Caco-2 (cell line): ENCODE data around the gene PRKAG2. TPM values are rescaled to one million over a fixed set of nuclear protein-coding genes. Genes with fewer than 3 reads are reported as not detected.

Experiments used
- BruUV-seq: library from RNA; stranded (reverse); fragments of 400-500 nt; replicated peaks from 2 replicates; lab custom pipeline; 2021; lab: Mats Ljungman, UMichigan
- CTCF ChIA-PET: fragments of 300-600 bp; sonication (Branson Sonifier 250); formaldehyde crosslinking; loops from one replicate; lab custom pipeline; 2022; ENCODE audit warnings: antibody characterized with exemption; lab: Charles Lee
- POLR2A ChIA-PET: fragments of 300-600 bp; sonication (Branson Sonifier 250); formaldehyde crosslinking; loops from one replicate; lab custom pipeline; 2022; ENCODE audit warnings: antibody characterized with exemption; lab: Charles Lee
- DNase-seq, 2 experiments: peaks; one replicate each; pipeline versions ENCODE4 v3.0.0 to v3.0.0-alpha.2; 2020 to 2022
- H3K27me3 ChIP-seq: replicated peaks from 2 replicates; pipeline ENCODE4 v1.6.0; 2011; ENCODE audit warnings: low read length; ENCODE audit not compliant: control insufficient read depth, insufficient read depth
- H3K36me3 ChIP-seq: 2 replicates; pipeline ENCODE4 v1.5.1; 2011; ENCODE audit warnings: low read length; ENCODE audit not compliant: control insufficient read depth, insufficient read depth
- H3K4me1 ChIP-seq: fragments of 250-450 bp; sonication (Bioruptor Pico); 2 replicates; pipeline ENCODE4 v1.5.1; 2020; ENCODE audit warnings: mild to moderate bottlenecking
- H3K4me3 ChIP-seq: 2 replicates; pipeline ENCODE4 v1.5.1; 2011; ENCODE audit warnings: low read depth, mild to moderate bottlenecking, control low read depth, low read length
- H3K9me3 ChIP-seq: fragments of 250-450 bp; sonication (Bioruptor Pico); 2 replicates; pipeline ENCODE4 v1.5.1; 2020; ENCODE audit warnings: mild to moderate bottlenecking, moderate library complexity
- H3K27ac Mint-ChIP-seq: one replicate; pipeline ENCODE4 v1.8.0; 2022; ENCODE audit warnings: mixed read lengths; ENCODE audit not compliant: unreplicated experiment
- H3K27me3 Mint-ChIP-seq: one replicate; pipeline ENCODE4 v1.8.0; 2022; ENCODE audit warnings: mixed read lengths; ENCODE audit not compliant: insufficient read depth, unreplicated experiment
- H3K36me3 Mint-ChIP-seq: one replicate; pipeline ENCODE4 v1.8.0; 2022; ENCODE audit warnings: mild to moderate bottlenecking, mixed read lengths; ENCODE audit not compliant: insufficient read depth, unreplicated experiment
- H3K4me1 Mint-ChIP-seq: one replicate; pipeline ENCODE4 v1.8.0; 2022; ENCODE audit warnings: low read depth, mixed read lengths; ENCODE audit not compliant: unreplicated experiment
- H3K4me3 Mint-ChIP-seq: one replicate; pipeline ENCODE4 v1.8.0; 2022; ENCODE audit warnings: mild to moderate bottlenecking, moderate library complexity, mixed read lengths; ENCODE audit not compliant: unreplicated experiment
- H3K9me3 Mint-ChIP-seq: one replicate; pipeline ENCODE4 v1.8.0; 2022; ENCODE audit warnings: mixed read lengths; ENCODE audit not compliant: unreplicated experiment
- CTCF ChIP-seq, 2 experiments: fragments of 200-600 bp in 1 of 2; IDR thresholded peaks; 1 replicate in 1 of 2; 2 replicates in 1 of 2; pipeline versions ENCODE4 v1.5.1 to v1.8.0; 2011 to 2022; ENCODE audit warnings: antibody characterized with exemption in 1 of 2, control low read depth in 1 of 2, inconsistent platforms in 1 of 2, low read depth in 1 of 2, low read length in 1 of 2, mild to moderate bottlenecking in 1 of 2, moderate library complexity in 1 of 2; ENCODE audit not compliant: insufficient read depth in 1 of 2, severe bottlenecking in 1 of 2, unreplicated experiment in 1 of 2
- intact Hi-C: fragments of 100-400 bp; cut with micrococcal nuclease; formaldehyde crosslinking; loops from one replicate; pipeline ENCODE4 v1.10.0; 2022; ENCODE audit not compliant: unreplicated experiment
- total RNA-seq: library from RNA; stranded (reverse); gene quantifications from 2 replicates; pipeline ENCODE4 v1.2.3, GENCODE V29; 2022

Gene PRKAG2
- total RNA-seq, 1 experiment from 2014 or later, result 15.9 TPM

GRCh38 chr7:151642746-151643145, 234.2 kb downstream of the PRKAG2 start:
- no peaks in the 10 kb centered on the region for H3K4me1 ChIP-seq
- POLR2A ChIA-PET, result no interaction called here
- H3K27me3 ChIP-seq, result no peaks in the 10 kb centered on the region
- H3K9me3 ChIP-seq, result no peaks in the 10 kb centered on the region
- H3K4me1 Mint-ChIP-seq, result no peaks in the 10 kb centered on the region
- H3K36me3 Mint-ChIP-seq, result no peaks in the 10 kb centered on the region
- no peaks in the 10 kb centered on the region for H3K36me3 ChIP-seq
- H3K4me3 Mint-ChIP-seq, result no peak overlapping the region
- no peaks in the 10 kb centered on the region for H3K9me3 Mint-ChIP-seq
- DNase-seq, result no peak
- no peak overlapping the region for H3K27ac Mint-ChIP-seq
- intact Hi-C loops, result no loop called here
- CTCF ChIA-PET, result interaction anchor here (1.3 kb wide), 1 partner anchor 10 kb away, joined by 3 read pairs; no protein-coding TSS in a partner anchor
- BruUV-seq, result no TSS peak
- peaks cover 7% of the 10 kb centered on the region for H3K27me3 Mint-ChIP-seq
- no peak for TF ChIP-seq CTCF (IDR thresholded peaks at IDR 0.05; ENCODE audit: insufficient read depth in 1 of 2, low read depth in 1 of 2, low read length in 1 of 2, severe bottlenecking in 1 of 2, unreplicated experiment in 1 of 2)
- H3K4me3 ChIP-seq, result no peak overlapping the region

GRCh38 chr7:151641587-151641986, 235.3 kb downstream of the PRKAG2 start:
- ChIA-PET POLR2A (no interaction called here), CTCF (interaction anchor here (1.3 kb wide), 1 partner anchor 9 kb away, joined by 3 read pairs; no protein-coding TSS in a partner anchor)
- Histone ChIP-seq H3K27me3 (no peaks in the 10 kb centered on the region), H3K9me3 (no peaks in the 10 kb centered on the region), H3K36me3 (no peaks in the 10 kb centered on the region), H3K4me1 (no peaks in the 10 kb centered on the region), H3K4me3 (no peak overlapping the region)
- no peaks in the 10 kb centered on the region for H3K4me1 Mint-ChIP-seq
- no TSS peak for BruUV-seq
- H3K36me3 Mint-ChIP-seq, result no peaks in the 10 kb centered on the region
- no peak for DNase-seq
- H3K27me3 Mint-ChIP-seq, result peaks cover 2% of the 10 kb centered on the region
- no peaks in the 10 kb centered on the region for H3K9me3 Mint-ChIP-seq
- H3K4me3 Mint-ChIP-seq, result no peak overlapping the region
- intact Hi-C loops, result no loop called here
- no peak for TF ChIP-seq CTCF (IDR thresholded peaks at IDR 0.05; ENCODE audit: insufficient read depth in 1 of 2, low read depth in 1 of 2, low read length in 1 of 2, severe bottlenecking in 1 of 2, unreplicated experiment in 1 of 2)
- no peak overlapping the region for H3K27ac Mint-ChIP-seq

GRCh38 chr7:151637781-151638261, 239.1 kb downstream of the PRKAG2 start:
- Histone ChIP-seq H3K36me3 (no peaks in the 10 kb centered on the region), H3K4me3 (no peak overlapping the region), H3K9me3 (no peaks in the 10 kb centered on the region; the same call in 1 of the 2 replicates), H3K27me3 (no peaks in the 10 kb centered on the region), H3K4me1 (no peaks in the 10 kb centered on the region)
- no peaks in the 10 kb centered on the region for H3K4me1 Mint-ChIP-seq
- no peaks in the 10 kb centered on the region for H3K27me3 Mint-ChIP-seq
- H3K4me3 Mint-ChIP-seq, result no peak overlapping the region
- no peak for TF ChIP-seq CTCF (IDR thresholded peaks at IDR 0.05; ENCODE audit: insufficient read depth in 1 of 2, low read depth in 1 of 2, low read length in 1 of 2, severe bottlenecking in 1 of 2, unreplicated experiment in 1 of 2)
- CTCF ChIA-PET, result no interaction called here
- intact Hi-C loops, result no loop called here
- POLR2A ChIA-PET, result no interaction called here
- no peak for DNase-seq
- H3K36me3 Mint-ChIP-seq, result peaks cover 1% of the 10 kb centered on the region
- no TSS peak for BruUV-seq
- H3K9me3 Mint-ChIP-seq, result peaks cover 8% of the 10 kb centered on the region
- no peak overlapping the region for H3K27ac Mint-ChIP-seq
